ENCODE measurements around the gene FAM98B.

DNA sequence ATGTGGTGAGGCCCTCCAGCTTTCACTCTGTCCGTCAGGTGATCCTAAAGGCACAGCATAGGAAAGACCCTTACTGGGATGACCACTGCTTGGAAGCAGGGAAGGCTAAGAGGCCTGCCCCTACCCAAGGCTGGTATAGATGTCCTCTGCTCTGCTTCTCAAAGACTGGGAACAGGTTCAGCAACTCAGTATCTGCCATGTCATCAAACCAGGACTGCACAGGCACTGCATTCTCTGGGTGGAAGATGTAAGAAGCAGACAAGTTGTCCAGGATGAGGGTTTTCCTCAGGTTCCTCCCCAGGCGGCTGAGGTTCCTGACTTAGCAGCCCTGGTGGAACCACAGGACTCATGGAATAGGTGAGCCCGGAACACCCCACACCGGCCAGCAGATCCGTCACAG is 4.7 kb downstream of the FAM98B start:
- no peak for TF ChIP-seq SUZ12 (IDR thresholded peaks at IDR 0.05; ENCODE audit: extremely low read depth, insufficient read depth, insufficient read length)
- no peak for TF ChIP-seq YY1 (IDR thresholded peaks at IDR 0.05; ENCODE audit: insufficient read depth, insufficient read length)
